Chondrocyte (in vitro differentiated cells): ENCODE measurements around the gene SERPINB8. TPM values are rescaled to one million over a fixed set of nuclear protein-coding genes. Genes with fewer than 3 reads are reported as not detected.

Experiments used
- DNase-seq: peaks from one replicate; pipeline ENCODE4 v3.0.0; 2021; ENCODE audit warnings: mixed read lengths, low spot score
- H3K27ac Mint-ChIP-seq: one replicate; pipeline ENCODE4 v1.8.0; 2021; ENCODE audit warnings: mild to moderate bottlenecking, moderate library complexity, mixed read lengths; ENCODE audit not compliant: unreplicated experiment
- H3K27me3 Mint-ChIP-seq: 2 replicates; pipeline ENCODE4 v1.8.0; 2021; ENCODE audit warnings: low read depth, mixed read lengths
- H3K36me3 Mint-ChIP-seq: 2 replicates; pipeline ENCODE4 v1.8.0; 2021; ENCODE audit warnings: low read depth, mixed read lengths
- H3K4me1 Mint-ChIP-seq: 2 replicates; pipeline ENCODE4 v1.8.0; 2021; ENCODE audit warnings: low read depth, mild to moderate bottlenecking, mixed read lengths
- H3K4me3 Mint-ChIP-seq: one replicate; pipeline ENCODE4 v1.8.0; 2021; ENCODE audit warnings: mild to moderate bottlenecking, moderate library complexity, mixed read lengths; ENCODE audit not compliant: unreplicated experiment
- H3K9me3 Mint-ChIP-seq: 2 replicates; pipeline ENCODE4 v1.8.0; 2021; ENCODE audit warnings: low read depth, mixed read lengths
- CTCF ChIP-seq: fragments of 200-600 bp; sonication (generic); IDR thresholded peaks from 2 replicates; pipeline ENCODE4 v1.5.0; 2021; ENCODE audit warnings: antibody characterized with exemption, mild to moderate bottlenecking, moderate library complexity
- total RNA-seq: library from RNA; stranded (reverse); gene quantifications from 3 replicates; pipeline ENCODE4 v1.2.1, GENCODE V29; 2021

Gene SERPINB8
- total RNA-seq, 1 donor from 2014 or later: 13.6 TPM

- H3K9me3 Mint-ChIP-seq: peaks cover 8% of the 10 kb centered on the region
- no peak overlapping the region for H3K27ac Mint-ChIP-seq
- no peak for DNase-seq
- H3K4me3 Mint-ChIP-seq: no peak overlapping the region
- H3K27me3 Mint-ChIP-seq: peaks cover 33% of the 10 kb centered on the region
- no peak for TF ChIP-seq CTCF
- no peaks in the 10 kb centered on the region for H3K36me3 Mint-ChIP-seq
- H3K4me1 Mint-ChIP-seq: peaks cover 11% of the 10 kb centered on the region
Measured at GRCh38 chr18:63947051-63947790, 22.7 kb upstream of the SERPINB8 start.

GRCh38 chr18:63949068-63949737, 20.7 kb upstream of the SERPINB8 start, which contains the start of gene HMSD:
HMSD (plus strand) TSS chr18:63949301; CDS start chr18:63953456, 4,155 bp downstream.
- no peaks in the 10 kb centered on the region for H3K36me3 Mint-ChIP-seq
- H3K9me3 Mint-ChIP-seq: peaks cover 2% of the 10 kb centered on the region
- H3K27me3 Mint-ChIP-seq: peaks cover 13% of the 10 kb centered on the region
- H3K4me3 Mint-ChIP-seq: peak within 1 kb of the TSS; percentile 45
- peaks cover 11% of the 10 kb centered on the region for H3K4me1 Mint-ChIP-seq
- no peak within 1 kb of the TSS for H3K27ac Mint-ChIP-seq
- DNase-seq: no peak
- TF ChIP-seq CTCF: peak; percentile 65

GRCh38 chr18:63951302-63951705, 18.6 kb upstream of the SERPINB8 start:
- H3K27ac Mint-ChIP-seq: no peak overlapping the region
- peaks cover 11% of the 10 kb centered on the region for H3K4me1 Mint-ChIP-seq
- H3K9me3 Mint-ChIP-seq: no peaks in the 10 kb centered on the region
- H3K4me3 Mint-ChIP-seq: no peak overlapping the region
- peaks cover 21% of the 10 kb centered on the region for H3K27me3 Mint-ChIP-seq
- no peaks in the 10 kb centered on the region for H3K36me3 Mint-ChIP-seq
- no peak for DNase-seq
- peak; percentile 50 for TF ChIP-seq CTCF

GRCh38 chr18:63953811-63954210, 16.1 kb upstream of the SERPINB8 start:
- Mint-ChIP-seq H3K4me1 (peaks cover 7% of the 10 kb centered on the region), H3K4me3 (no peak overlapping the region), H3K27me3 (peaks cover 23% of the 10 kb centered on the region), H3K36me3 (no peaks in the 10 kb centered on the region), H3K27ac (no peak overlapping the region), H3K9me3 (no peaks in the 10 kb centered on the region)
- TF ChIP-seq CTCF: no peak
- no peak for DNase-seq

- Mint-ChIP-seq H3K9me3 (no peaks in the 10 kb centered on the region), H3K27ac (no peak overlapping the region), H3K36me3 (no peaks in the 10 kb centered on the region), H3K4me3 (no peak overlapping the region), H3K4me1 (no peaks in the 10 kb centered on the region), H3K27me3 (peaks cover 33% of the 10 kb centered on the region)
- no peak for TF ChIP-seq CTCF
- no peak for DNase-seq
Measured at GRCh38 chr18:63956755-63957154, 13.1 kb upstream of the SERPINB8 start.
